Lung microvascular endothelial cell (primary cell): ENCODE measurements around the gene MFSD12. TPM values are rescaled to one million over a fixed set of nuclear protein-coding genes. Genes with fewer than 3 reads are reported as not detected.

ENCODE experiments used
- DNase-seq, 2 donors: peaks; one replicate each; pipeline versions ENCODE4 v3.0.0 to v3.0.0-alpha.2; 2010; ENCODE audit warnings: low read depth in 2 of 2
- total RNA-seq: library from RNA; depleted of rRNA; stranded (reverse); fragments of >200 nt; gene quantifications from 2 replicates; pipeline ENCODE4 v1.2.1, GENCODE V29; 2014

The MFSD12 gene
- total RNA-seq, 1 donor from 2014 or later: 84.7 TPM

GRCh38 chr19:3524078-3524842 lies 33.1 kb downstream of the MFSD12 start:
- DNase-seq: no peak

- DNase-seq: no peak
These were observed 33.9 kb downstream of the MFSD12 start for GRCh38 chr19:3523361-3524077.

GRCh38 chr19:3522421-3523360 lies 34.7 kb downstream of the MFSD12 start:
- no peak for DNase-seq

GRCh38 chr19:3521104-3521445 lies 36.3 kb downstream of the MFSD12 start:
- no peak for DNase-seq

DNA sequence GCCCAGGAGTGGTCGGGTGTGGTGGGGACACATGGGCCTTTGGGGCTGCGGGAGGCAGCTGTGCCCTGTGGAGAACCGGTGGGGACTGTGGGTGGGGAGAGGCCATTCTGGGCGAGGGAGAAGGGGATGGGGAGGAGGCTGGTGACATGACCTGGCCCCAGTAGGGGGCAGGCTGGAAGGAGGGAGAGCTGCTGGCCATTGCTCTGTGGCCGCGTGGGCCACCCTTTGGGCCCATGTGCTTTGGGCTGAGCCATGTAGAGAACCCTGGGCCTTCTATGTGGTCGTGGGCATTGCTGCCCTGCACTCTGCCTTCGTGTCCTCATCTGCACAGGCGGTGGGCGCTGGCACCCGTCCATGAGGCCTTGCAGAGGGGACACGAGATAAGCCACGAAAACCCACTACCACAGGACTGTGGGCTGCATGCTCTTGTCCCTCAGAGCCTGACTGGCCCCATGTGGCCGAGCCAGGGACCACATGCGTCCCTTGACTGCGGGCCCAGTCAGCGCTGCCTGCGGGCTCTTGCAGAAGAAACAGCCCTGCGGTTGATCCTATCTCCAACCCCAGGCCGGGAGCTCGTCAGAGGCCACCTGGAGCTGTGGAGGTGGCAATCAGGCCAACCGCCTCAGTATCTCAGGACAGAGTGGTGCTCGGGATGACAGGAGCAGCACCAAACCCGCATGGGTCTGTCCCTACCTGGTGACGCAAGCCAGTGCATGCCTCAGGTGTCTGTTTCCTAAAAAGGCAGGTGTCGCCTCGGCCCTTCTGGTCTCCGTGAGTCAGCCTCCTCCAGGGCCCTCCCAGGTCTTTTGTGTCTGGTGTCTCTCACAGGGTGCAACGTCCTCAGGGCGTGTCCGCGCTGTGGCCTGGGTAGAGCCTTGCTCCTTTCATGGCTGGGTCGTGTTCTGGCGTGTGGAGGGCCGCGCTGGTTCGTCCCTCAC lies 37.0 kb downstream of the MFSD12 start:
- no peak for DNase-seq

DNA sequence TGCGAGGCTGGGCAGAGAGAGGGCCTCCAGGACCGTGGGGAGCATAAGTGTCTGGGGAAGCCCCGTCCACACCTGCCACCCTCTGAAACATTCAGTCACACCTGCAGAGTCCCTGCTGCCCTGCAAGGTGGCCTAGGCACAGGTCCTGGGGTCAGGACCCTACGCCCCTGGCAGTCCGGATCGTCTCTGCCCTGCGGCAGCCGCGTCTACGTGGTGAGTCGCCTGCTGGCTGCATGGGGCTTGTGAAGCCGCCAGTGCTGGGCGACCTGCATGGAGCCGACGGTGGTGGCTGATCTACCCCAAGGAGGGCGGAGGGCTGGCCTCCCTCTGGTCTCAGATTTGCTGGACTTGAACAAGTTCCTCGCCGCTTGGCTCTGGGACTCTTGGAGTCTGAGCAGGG lies 38.3 kb downstream of the MFSD12 start:
- DNase-seq: no peak

DNA sequence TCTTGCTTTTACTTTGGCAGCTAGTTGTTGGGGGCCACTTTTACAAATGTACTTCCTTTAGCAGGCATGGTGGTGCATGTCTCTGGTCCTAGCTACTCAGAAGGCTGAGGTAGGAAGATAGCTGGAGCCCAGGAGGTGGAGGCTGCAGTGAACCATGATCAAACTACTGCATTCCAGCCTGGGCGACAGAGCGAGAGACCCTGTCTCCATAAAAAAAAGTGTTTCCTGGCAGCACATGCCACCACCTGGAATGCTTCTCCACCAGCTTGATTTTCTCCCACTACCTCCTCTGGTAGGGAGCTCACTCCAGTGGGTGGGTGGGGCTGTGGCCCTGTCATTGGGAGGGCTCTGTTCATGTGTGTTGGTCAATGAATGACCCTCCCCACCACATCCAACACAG lies 38.7 kb downstream of the MFSD12 start:
- no peak for DNase-seq

GRCh38 chr19:3518255-3518654 lies 39.1 kb downstream of the MFSD12 start:
- no peak for DNase-seq

GRCh38 chr19:3517638-3518037 lies 39.7 kb downstream of the MFSD12 start:
- no peak for DNase-seq

DNA sequence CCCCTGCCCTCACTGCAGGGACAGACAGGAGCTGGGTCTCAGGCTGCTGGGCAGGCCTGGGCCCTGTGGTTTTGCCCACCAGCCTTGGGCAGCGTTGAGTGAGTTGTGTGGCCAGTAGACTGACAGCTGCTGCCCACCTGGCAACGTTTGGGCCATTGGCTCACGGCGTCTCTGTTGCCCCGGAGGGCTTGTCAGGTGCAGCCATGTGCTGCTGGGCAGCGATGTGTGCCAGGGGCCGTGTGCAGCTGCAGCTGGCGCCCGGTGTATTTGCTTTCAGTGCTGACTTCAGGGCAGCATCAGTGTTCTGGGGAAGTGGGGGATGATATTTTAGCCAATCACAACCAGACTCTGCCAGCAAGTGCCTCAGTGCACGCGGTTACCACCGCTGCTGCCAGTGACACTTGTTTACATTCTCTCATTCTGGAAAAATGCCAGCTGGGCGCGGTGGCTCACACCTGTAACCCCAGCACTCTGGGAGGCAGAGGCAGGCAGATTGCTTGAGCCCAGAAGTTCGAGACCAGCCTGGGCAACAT lies 40.6 kb downstream of the MFSD12 start:
- peak in 1 of 2 donors; percentile 57 for DNase-seq

GRCh38 chr19:3515891-3516422 lies 41.4 kb downstream of the MFSD12 start:
- no peak for DNase-seq

DNA sequence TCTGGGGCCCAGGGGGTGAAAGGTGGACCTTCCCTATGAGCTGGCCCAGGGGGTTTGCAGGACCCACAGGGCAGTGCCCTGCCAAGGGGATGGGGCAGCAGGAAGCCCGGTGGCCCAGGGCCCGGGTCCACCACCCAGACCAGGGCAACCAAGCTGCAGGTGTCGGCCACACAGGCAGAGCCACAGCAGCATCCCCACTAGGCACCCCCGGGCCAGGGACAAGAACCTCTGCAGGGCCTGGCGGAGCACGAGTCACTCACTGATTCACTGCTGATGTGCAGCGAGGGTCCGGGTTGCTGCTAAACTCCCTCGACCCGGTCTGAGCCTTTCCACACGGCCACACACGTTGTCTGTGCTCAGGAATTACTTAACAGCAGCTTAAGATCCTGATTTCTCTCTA lies 42.5 kb downstream of the MFSD12 start:
- no peak for DNase-seq

DNA sequence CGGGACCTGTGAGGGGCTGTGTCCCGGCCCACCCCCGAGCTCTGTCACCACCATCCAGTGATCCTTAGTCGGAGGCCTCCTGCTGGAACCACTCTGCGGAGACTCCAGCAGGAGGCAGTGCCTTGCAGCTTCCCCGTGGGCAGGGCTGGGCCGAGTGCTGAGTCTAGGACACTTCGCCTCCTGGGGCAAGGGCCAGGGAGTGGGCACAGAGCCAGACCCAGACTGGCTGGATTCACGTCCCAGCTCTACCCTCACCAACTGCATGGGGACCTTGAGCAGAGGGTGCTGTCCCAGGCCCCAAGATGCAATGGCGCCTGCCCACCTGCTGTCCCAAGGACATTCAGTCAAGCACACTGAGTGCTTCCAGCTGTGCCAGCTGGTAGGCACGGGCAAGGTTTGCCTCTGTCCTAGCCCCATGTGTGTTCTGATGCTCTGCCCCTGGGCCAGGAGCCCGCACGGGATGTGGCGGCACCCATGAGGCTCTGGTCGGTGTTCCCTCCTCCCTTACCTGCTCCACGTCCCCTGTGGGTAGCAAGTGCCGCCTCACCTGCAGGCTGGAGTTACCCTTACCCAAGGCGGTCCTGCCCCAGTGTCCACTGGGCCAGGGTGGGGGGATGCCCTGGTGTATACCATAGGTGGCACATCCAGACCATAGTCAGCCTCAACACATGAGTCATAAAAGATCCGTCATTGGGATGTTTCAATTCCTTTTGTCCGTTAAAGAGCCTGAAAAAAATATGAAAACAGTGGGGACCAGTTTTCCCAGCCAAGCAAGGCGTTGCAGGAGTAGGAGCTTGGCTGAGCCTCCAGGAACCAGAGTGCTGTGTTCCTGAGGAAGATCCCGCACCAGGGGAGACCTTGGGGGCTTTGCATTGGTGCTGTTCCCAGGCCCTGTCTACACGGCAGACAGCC lies 43.9 kb downstream of the MFSD12 start:
- DNase-seq: no peak

- DNase-seq: no peak
These were observed 44.7 kb downstream of the MFSD12 start for GRCh38 chr19:3512562-3513228.

- no peak for DNase-seq
These were observed 45.7 kb downstream of the MFSD12 start for GRCh38 chr19:3511506-3512251.

DNA sequence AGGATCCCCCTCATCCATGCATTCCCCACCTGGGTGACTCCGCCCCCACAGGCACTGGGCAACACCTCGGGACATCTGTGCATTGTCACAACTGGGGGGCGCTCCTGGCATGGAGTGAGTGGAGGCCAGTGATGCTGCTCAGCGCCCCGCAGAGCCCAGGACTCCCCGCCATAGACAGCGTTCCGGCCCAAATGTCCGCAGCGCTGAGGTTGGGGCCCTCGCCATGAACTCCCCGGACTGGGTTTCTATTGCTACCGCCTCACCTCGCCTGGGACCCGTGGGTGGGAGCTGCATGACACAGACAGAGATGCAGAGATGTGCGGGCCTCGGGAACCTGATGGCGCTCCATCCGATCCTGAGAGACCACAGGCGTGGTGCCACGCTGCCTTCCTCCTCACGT lies 46.7 kb downstream of the MFSD12 start:
- no peak for DNase-seq

DNA sequence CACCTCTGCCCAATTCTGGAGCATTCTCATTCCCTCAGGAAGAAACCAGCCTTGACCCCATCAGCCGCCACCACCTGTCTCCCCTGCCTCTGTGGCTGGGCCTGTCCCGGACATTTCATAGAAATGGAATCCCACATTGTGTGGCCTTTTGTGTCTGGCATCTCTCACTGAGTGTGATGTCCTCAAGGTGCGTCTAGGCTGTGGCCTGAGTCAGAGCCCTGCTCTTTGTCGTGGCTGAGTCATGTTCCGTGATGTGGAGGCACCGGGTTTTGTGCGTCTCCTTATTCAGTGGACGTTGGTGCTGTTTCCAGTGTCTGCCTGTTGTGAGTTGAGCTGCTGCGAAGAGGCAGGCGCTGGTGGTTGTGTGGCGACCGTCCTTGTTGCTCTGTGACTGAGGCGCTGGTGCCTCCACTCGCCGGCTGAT lies 47.8 kb downstream of the MFSD12 start:
- DNase-seq: peak in 1 of 2 donors; percentile 83
